Activated naive CD4-positive, alpha-beta T cell treated with anti-CD3 and anti-CD28 coated beads, Interleukin-2, amount 50 U/mL, for 24 hours (primary cell): Measurements from ENCODE around the gene ZNF564.
"Not testable (repeated sequence)": the region's sequence is repeated elsewhere in the genome, so short reads cannot be mapped to it uniquely, and the experiment has no call there.

Experiments used
- H3K27ac Mint-ChIP-seq: one replicate; pipeline ENCODE4 v1.8.0; 2021; ENCODE audit warnings: mild to moderate bottlenecking, mixed read lengths
- H3K27me3 Mint-ChIP-seq: one replicate; pipeline ENCODE4 v1.8.0; 2021; ENCODE audit warnings: mixed read lengths
- H3K36me3 Mint-ChIP-seq: one replicate; pipeline ENCODE4 v1.8.0; 2021; ENCODE audit warnings: mixed read lengths
- H3K4me1 Mint-ChIP-seq: one replicate; pipeline ENCODE4 v1.8.0; 2021; ENCODE audit warnings: mixed read lengths
- H3K4me3 Mint-ChIP-seq: one replicate; pipeline ENCODE4 v1.8.0; 2021; ENCODE audit warnings: mild to moderate bottlenecking, mixed read lengths
- H3K9me3 Mint-ChIP-seq: one replicate; pipeline ENCODE4 v1.8.0; 2021; ENCODE audit warnings: mixed read lengths

ZNF564 gene

GRCh38 chr19:12543855-12544254, 7.4 kb downstream of the ZNF564 start:
- Mint-ChIP-seq H3K27ac (peak overlapping the region; percentile 76), H3K9me3 (no peaks in the 10 kb centered on the region), H3K4me3 (no peak overlapping the region), H3K27me3 (no peaks in the 10 kb centered on the region), H3K4me1 (peaks cover 55% of the 10 kb centered on the region), H3K36me3 (peaks cover 27% of the 10 kb centered on the region)

- Mint-ChIP-seq H3K27ac (no peak overlapping the region), H3K4me3 (no peak overlapping the region), H3K4me1 (no peaks in the 10 kb centered on the region), H3K27me3 (no peaks in the 10 kb centered on the region), H3K9me3 (no peaks in the 10 kb centered on the region), H3K36me3 (peaks cover 73% of the 10 kb centered on the region)
Measured at GRCh38 chr19:12527034-12527836, 24.0 kb downstream of the ZNF564 start.

GRCh38 chr19:12526542-12526941, 24.7 kb downstream of the ZNF564 start:
- no peaks in the 10 kb centered on the region for H3K27me3 Mint-ChIP-seq
- H3K4me3 Mint-ChIP-seq: no peak overlapping the region
- H3K4me1 Mint-ChIP-seq: no peaks in the 10 kb centered on the region
- no peak overlapping the region for H3K27ac Mint-ChIP-seq
- H3K36me3 Mint-ChIP-seq: peaks cover 74% of the 10 kb centered on the region
- no peaks in the 10 kb centered on the region for H3K9me3 Mint-ChIP-seq

- H3K4me3 Mint-ChIP-seq: no peak overlapping the region
- no peak overlapping the region for H3K27ac Mint-ChIP-seq
- peaks cover 10% of the 10 kb centered on the region for H3K9me3 Mint-ChIP-seq
- no peaks in the 10 kb centered on the region for H3K27me3 Mint-ChIP-seq
- peaks cover 56% of the 10 kb centered on the region for H3K36me3 Mint-ChIP-seq
- H3K4me1 Mint-ChIP-seq: no peaks in the 10 kb centered on the region
Measured at GRCh38 chr19:12521996-12522395, 29.3 kb downstream of the ZNF564 start.

GRCh38 chr19:12513531-12514061, 37.7 kb downstream of the ZNF564 start:
- Mint-ChIP-seq H3K9me3 (peaks cover 5% of the 10 kb centered on the region), H3K4me3 (no peak overlapping the region), H3K36me3 (peaks cover 15% of the 10 kb centered on the region), H3K27ac (no peak overlapping the region), H3K4me1 (no peaks in the 10 kb centered on the region), H3K27me3 (peaks cover 2% of the 10 kb centered on the region)

GRCh38 chr19:12497032-12497431, 54.2 kb downstream of the ZNF564 start:
- no peaks in the 10 kb centered on the region for H3K27me3 Mint-ChIP-seq
- H3K9me3 Mint-ChIP-seq: no peaks in the 10 kb centered on the region
- no peaks in the 10 kb centered on the region for H3K36me3 Mint-ChIP-seq
- peaks cover 18% of the 10 kb centered on the region for H3K4me1 Mint-ChIP-seq
- H3K27ac Mint-ChIP-seq: no peak overlapping the region
- no peak overlapping the region for H3K4me3 Mint-ChIP-seq

GRCh38 chr19:12496480-12496879, 54.8 kb downstream of the ZNF564 start:
- Mint-ChIP-seq H3K9me3 (no peaks in the 10 kb centered on the region), H3K27me3 (no peaks in the 10 kb centered on the region), H3K4me3 (no peak overlapping the region), H3K27ac (no peak overlapping the region), H3K4me1 (peaks cover 18% of the 10 kb centered on the region), H3K36me3 (no peaks in the 10 kb centered on the region)

- H3K4me1 Mint-ChIP-seq: peaks cover 18% of the 10 kb centered on the region
- no peaks in the 10 kb centered on the region for H3K9me3 Mint-ChIP-seq
- no peaks in the 10 kb centered on the region for H3K27me3 Mint-ChIP-seq
- peak overlapping the region; percentile 94 for H3K27ac Mint-ChIP-seq
- H3K36me3 Mint-ChIP-seq: no peaks in the 10 kb centered on the region
- H3K4me3 Mint-ChIP-seq: peak overlapping the region; percentile 83
Measured at GRCh38 chr19:12495002-12495802, 56.1 kb downstream of the ZNF564 start.

GRCh38 chr19:12494260-12494860, 56.9 kb downstream of the ZNF564 start:
- Mint-ChIP-seq H3K4me3 (peak overlapping the region; percentile 83), H3K4me1 (peaks cover 18% of the 10 kb centered on the region), H3K27ac (peak overlapping the region; percentile 23), H3K36me3 (no peaks in the 10 kb centered on the region), H3K27me3 (no peaks in the 10 kb centered on the region), H3K9me3 (no peaks in the 10 kb centered on the region)

- H3K4me1 Mint-ChIP-seq: peaks cover 31% of the 10 kb centered on the region
- H3K9me3 Mint-ChIP-seq, H3K4me3 Mint-ChIP-seq, H3K36me3 Mint-ChIP-seq, H3K27ac Mint-ChIP-seq, H3K27me3 Mint-ChIP-seq: not testable (repeated sequence)
Measured at GRCh38 chr19:12486265-12486783, 65.0 kb downstream of the ZNF564 start.

- Mint-ChIP-seq H3K9me3 (no peaks in the 10 kb centered on the region), H3K27ac (no peak overlapping the region), H3K36me3 (no peaks in the 10 kb centered on the region), H3K4me1 (peaks cover 32% of the 10 kb centered on the region), H3K4me3 (peak overlapping the region; percentile 95), H3K27me3 (no peaks in the 10 kb centered on the region)
Measured at GRCh38 chr19:12485571-12485970, 65.7 kb downstream of the ZNF564 start.

GRCh38 chr19:12485052-12485416, 66.2 kb downstream of the ZNF564 start:
- Mint-ChIP-seq H3K9me3 (no peaks in the 10 kb centered on the region), H3K4me3 (peak overlapping the region; percentile 95), H3K4me1 (peaks cover 32% of the 10 kb centered on the region), H3K36me3 (no peaks in the 10 kb centered on the region), H3K27ac (no peak overlapping the region), H3K27me3 (no peaks in the 10 kb centered on the region)

GRCh38 chr19:12484371-12485051, 66.8 kb downstream of the ZNF564 start, which contains the start of gene ZNF709:
Gene ZNF709 (minus strand): TSS chr19:12484816. CDS start chr19:12484657, 159 bp downstream.
- H3K4me3 Mint-ChIP-seq: peak within 1 kb of the TSS; percentile 95
- peak within 1 kb of the TSS; percentile 43 for H3K27ac Mint-ChIP-seq
- H3K4me1 Mint-ChIP-seq: peaks cover 32% of the 10 kb centered on the region
- no peaks in the 10 kb centered on the region for H3K36me3 Mint-ChIP-seq
- H3K9me3 Mint-ChIP-seq: no peaks in the 10 kb centered on the region
- H3K27me3 Mint-ChIP-seq: no peaks in the 10 kb centered on the region

GRCh38 chr19:12484011-12484370, 67.3 kb downstream of the ZNF564 start:
- Mint-ChIP-seq H3K9me3 (no peaks in the 10 kb centered on the region), H3K27me3 (no peaks in the 10 kb centered on the region), H3K27ac (peak overlapping the region; percentile 43), H3K36me3 (no peaks in the 10 kb centered on the region), H3K4me1 (peaks cover 33% of the 10 kb centered on the region), H3K4me3 (peak overlapping the region; percentile 95)

- Mint-ChIP-seq H3K4me3 (peak overlapping the region; percentile 35), H3K27me3 (no peaks in the 10 kb centered on the region), H3K4me1 (peaks cover 47% of the 10 kb centered on the region), H3K9me3 (no peaks in the 10 kb centered on the region), H3K27ac (no peak overlapping the region), H3K36me3 (no peaks in the 10 kb centered on the region)
Measured at GRCh38 chr19:12482509-12482886, 68.8 kb downstream of the ZNF564 start.
